ENCODE data around the gene KDM4B. TPM values are rescaled to one million over a fixed set of nuclear protein-coding genes. Genes with fewer than 3 reads are reported as not detected.

KDM4B gene
- total RNA-seq, 1 donor from 2014 or later: 39.0 TPM

GRCh38 chr19:5064896-5065295 lies 96.0 kb downstream of the KDM4B start:
- Histone ChIP-seq H3K4me3 (no peak overlapping the region), H3K27me3 (no peaks in the 10 kb centered on the region), H3K4me1 (no peaks in the 10 kb centered on the region), H3K27ac (no peak overlapping the region), H3K36me3 (peaks cover 14% of the 10 kb centered on the region), H3K9me3 (no peaks in the 10 kb centered on the region)
- TF ChIP-seq, protein P1, sequence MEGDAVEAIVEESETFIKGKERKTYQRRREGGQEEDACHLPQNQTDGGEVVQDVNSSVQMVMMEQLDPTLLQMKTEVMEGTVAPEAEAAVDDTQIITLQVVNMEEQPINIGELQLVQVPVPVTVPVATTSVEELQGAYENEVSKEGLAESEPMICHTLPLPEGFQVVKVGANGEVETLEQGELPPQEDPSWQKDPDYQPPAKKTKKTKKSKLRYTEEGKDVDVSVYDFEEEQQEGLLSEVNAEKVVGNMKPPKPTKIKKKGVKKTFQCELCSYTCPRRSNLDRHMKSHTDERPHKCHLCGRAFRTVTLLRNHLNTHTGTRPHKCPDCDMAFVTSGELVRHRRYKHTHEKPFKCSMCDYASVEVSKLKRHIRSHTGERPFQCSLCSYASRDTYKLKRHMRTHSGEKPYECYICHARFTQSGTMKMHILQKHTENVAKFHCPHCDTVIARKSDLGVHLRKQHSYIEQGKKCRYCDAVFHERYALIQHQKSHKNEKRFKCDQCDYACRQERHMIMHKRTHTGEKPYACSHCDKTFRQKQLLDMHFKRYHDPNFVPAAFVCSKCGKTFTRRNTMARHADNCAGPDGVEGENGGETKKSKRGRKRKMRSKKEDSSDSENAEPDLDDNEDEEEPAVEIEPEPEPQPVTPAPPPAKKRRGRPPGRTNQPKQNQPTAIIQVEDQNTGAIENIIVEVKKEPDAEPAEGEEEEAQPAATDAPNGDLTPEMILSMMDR (IDR thresholded peaks at IDR 0.05): no peak
- DNase-seq (no peak), ATAC-seq (no peak)
- intact Hi-C loops (cut with DNase I): no loop called here

GRCh38 chr19:5065663-5066093 lies 96.8 kb downstream of the KDM4B start:
- Histone ChIP-seq H3K27me3 (no peaks in the 10 kb centered on the region), H3K4me1 (no peaks in the 10 kb centered on the region)
- ATAC-seq: no peak

GRCh38 chr19:5066768-5067167 lies 97.9 kb downstream of the KDM4B start:
- TF ChIP-seq, protein P1 (IDR thresholded peaks at IDR 0.05): no peak
- H3K4me3 ChIP-seq: no peak overlapping the region
- intact Hi-C loops (cut with DNase I): no loop called here
- ATAC-seq: no peak
- no peaks in the 10 kb centered on the region for H3K27me3 ChIP-seq
- no peak for DNase-seq
- H3K4me1 ChIP-seq: no peaks in the 10 kb centered on the region
- peaks cover 17% of the 10 kb centered on the region for H3K36me3 ChIP-seq
- no peak overlapping the region for H3K27ac ChIP-seq
- H3K9me3 ChIP-seq: no peaks in the 10 kb centered on the region

More at GRCh38 chr19:5065663-5066093, 96.8 kb downstream of the KDM4B start:
- intact Hi-C loops (cut with DNase I): no loop called here
- Histone ChIP-seq H3K9me3 (no peaks in the 10 kb centered on the region), H3K4me3 (no peak overlapping the region), H3K36me3 (peaks cover 14% of the 10 kb centered on the region), H3K27ac (no peak overlapping the region)
- DNase-seq: no peak
- TF ChIP-seq, protein P1 (IDR thresholded peaks at IDR 0.05): no peak

- DNase-seq (no peak), ATAC-seq (no peak)
- intact Hi-C loops (cut with DNase I): no loop called here
- TF ChIP-seq, protein P1 (IDR thresholded peaks at IDR 0.05): no peak
- Histone ChIP-seq H3K27ac (no peak overlapping the region), H3K9me3 (no peaks in the 10 kb centered on the region), H3K36me3 (peaks cover 25% of the 10 kb centered on the region), H3K4me3 (no peak overlapping the region), H3K27me3 (no peaks in the 10 kb centered on the region), H3K4me1 (no peaks in the 10 kb centered on the region)
Observed at GRCh38 chr19:5067678-5068077, 98.8 kb downstream of the KDM4B start.

GRCh38 chr19:5068233-5069072 lies 99.5 kb downstream of the KDM4B start:
- Histone ChIP-seq H3K27ac (no peak overlapping the region), H3K9me3 (no peaks in the 10 kb centered on the region), H3K27me3 (no peaks in the 10 kb centered on the region), H3K4me1 (no peaks in the 10 kb centered on the region), H3K36me3 (peaks cover 25% of the 10 kb centered on the region), H3K4me3 (no peak overlapping the region)
- DNase-seq (no peak), ATAC-seq (no peak)
- intact Hi-C loops (cut with DNase I): no loop called here
- TF ChIP-seq, protein P1 (IDR thresholded peaks at IDR 0.05): no peak

Data from upper lobe of right lung (tissue), 1 donor.